Parathyroid adenoma (tissue), 2 donors: Measurements from ENCODE around the gene NCKAP5.

Source experiments
- H2AFZ ChIP-seq: fragments of 300-600 bp; sonication (generic); one replicate; pipeline ENCODE4 v1.7.0; 2017; ENCODE audit warnings: antibody characterized with exemption, mild to moderate bottlenecking
- H3K27ac ChIP-seq: fragments of 300-600 bp; sonication (generic); one replicate; pipeline ENCODE4 v1.7.0; 2017
- H3K27me3 ChIP-seq: fragments of 300-600 bp; sonication (generic); one replicate; pipeline ENCODE4 v1.7.0; 2017; ENCODE audit warnings: low read length; ENCODE audit not compliant: control insufficient read depth, insufficient read depth
- H3K36me3 ChIP-seq: fragments of 300-600 bp; sonication (generic); one replicate; pipeline ENCODE4 v1.7.0; 2017; ENCODE audit warnings: low read length; ENCODE audit not compliant: control insufficient read depth, insufficient read depth
- H3K4me1 ChIP-seq: fragments of 300-600 bp; sonication (generic); one replicate; pipeline ENCODE4 v1.7.0; 2017; ENCODE audit warnings: control low read depth
- H3K4me2 ChIP-seq: fragments of 300-600 bp; sonication (generic); one replicate; pipeline ENCODE4 v1.7.0; 2017; ENCODE audit warnings: low read length
- H3K4me3 ChIP-seq: fragments of 300-600 bp; sonication (generic); one replicate; pipeline ENCODE4 v1.7.0; 2017; ENCODE audit warnings: low read depth, low read length
- H3K79me2 ChIP-seq: fragments of 300-600 bp; sonication (generic); one replicate; pipeline ENCODE4 v1.7.0; 2017; ENCODE audit warnings: control low read depth
- H3K9ac ChIP-seq: fragments of 300-600 bp; sonication (generic); one replicate; pipeline ENCODE4 v1.7.0; 2017; ENCODE audit warnings: mild to moderate bottlenecking
- H3K9me3 ChIP-seq: fragments of 300-600 bp; sonication (generic); one replicate; pipeline ENCODE4 v1.7.0; 2017; ENCODE audit warnings: low read length; ENCODE audit not compliant: control insufficient read depth
- CTCF ChIP-seq: fragments of 300-600 bp; sonication (generic); IDR thresholded peaks from one replicate; pipeline ENCODE4 v1.7.0; 2017; ENCODE audit warnings: antibody characterized with exemption, mild to moderate bottlenecking
- donor health status: primary hyperparathyroidism.

Gene NCKAP5

GRCh38 chr2:132911726-132912724 lies 656.2 kb downstream of the NCKAP5 start:
- H3K9me3 ChIP-seq = no peaks in the 10 kb centered on the region
- no peaks in the 10 kb centered on the region for H3K4me1 ChIP-seq
- no peak overlapping the region for H3K4me2 ChIP-seq
- H3K4me3 ChIP-seq = no peak overlapping the region
- H3K27ac ChIP-seq = no peak overlapping the region
- H2AFZ ChIP-seq = no peak overlapping the region
- no peaks in the 10 kb centered on the region for H3K79me2 ChIP-seq
- no peak for TF ChIP-seq CTCF
- H3K27me3 ChIP-seq = no peaks in the 10 kb centered on the region
- no peak overlapping the region for H3K9ac ChIP-seq
- no peaks in the 10 kb centered on the region for H3K36me3 ChIP-seq

- H3K9ac ChIP-seq = no peak overlapping the region
- H3K27me3 ChIP-seq = no peaks in the 10 kb centered on the region
- H3K36me3 ChIP-seq = no peaks in the 10 kb centered on the region
- H3K4me1 ChIP-seq = no peaks in the 10 kb centered on the region
- H2AFZ ChIP-seq = no peak overlapping the region
- H3K79me2 ChIP-seq = no peaks in the 10 kb centered on the region
- H3K9me3 ChIP-seq = no peaks in the 10 kb centered on the region
- TF ChIP-seq CTCF = no peak
- no peak overlapping the region for H3K4me2 ChIP-seq
- no peak overlapping the region for H3K27ac ChIP-seq
- H3K4me3 ChIP-seq = no peak overlapping the region
These were observed 657.8 kb downstream of the NCKAP5 start for GRCh38 chr2:132910432-132910831.

- no peaks in the 10 kb centered on the region for H3K79me2 ChIP-seq
- no peak overlapping the region for H3K4me3 ChIP-seq
- H3K9me3 ChIP-seq = no peaks in the 10 kb centered on the region
- H2AFZ ChIP-seq = no peak overlapping the region
- no peak for TF ChIP-seq CTCF
- no peaks in the 10 kb centered on the region for H3K27me3 ChIP-seq
- H3K4me2 ChIP-seq = no peak overlapping the region
- H3K27ac ChIP-seq = no peak overlapping the region
- no peaks in the 10 kb centered on the region for H3K4me1 ChIP-seq
- H3K36me3 ChIP-seq = no peaks in the 10 kb centered on the region
- H3K9ac ChIP-seq = no peak overlapping the region
These were observed 658.8 kb downstream of the NCKAP5 start for GRCh38 chr2:132909427-132909826.

- no peak overlapping the region for H3K9ac ChIP-seq
- TF ChIP-seq CTCF = no peak
- H3K9me3 ChIP-seq = no peaks in the 10 kb centered on the region
These were observed 664.0 kb downstream of the NCKAP5 start for GRCh38 chr2:132904142-132904842.

More at GRCh38 chr2:132904142-132904842, 664.0 kb downstream of the NCKAP5 start:
- no peak overlapping the region for H3K27ac ChIP-seq
- H3K4me2 ChIP-seq = no peak overlapping the region
- no peaks in the 10 kb centered on the region for H3K36me3 ChIP-seq
- no peak overlapping the region for H2AFZ ChIP-seq
- no peaks in the 10 kb centered on the region for H3K79me2 ChIP-seq
- H3K4me1 ChIP-seq = no peaks in the 10 kb centered on the region
- no peaks in the 10 kb centered on the region for H3K27me3 ChIP-seq
- no peak overlapping the region for H3K4me3 ChIP-seq
